Right lobe of liver (tissue), 6 donors: ENCODE results near the gene FTHL17. TPM values are rescaled to one million over a fixed set of nuclear protein-coding genes. Genes with fewer than 3 reads are reported as not detected.

Experiments
- ATAC-seq, 4 donors: fragments of 200-7000 bp; cut with Tn5 transposase; one replicate each; pipeline ENCODE4 v1.9.1; 2020; ENCODE audit warnings: mild to moderate bottlenecking in 4 of 4, moderate library complexity in 4 of 4
- DNase-seq, 3 donors: peaks; one replicate each; pipeline ENCODE4 v3.0.0-alpha.2; 2020
- H3K27ac ChIP-seq, 3 donors: fragments of 200-600 bp; one replicate each; pipeline ENCODE4 v1.8.0; 2022
- H3K27me3 ChIP-seq, 2 donors: fragments of 200-600 bp; one replicate each; pipeline ENCODE4 v1.8.0; 2022
- H3K36me3 ChIP-seq, 4 donors: fragments of 200-600 bp; sonication (generic) in 1 of 4; one replicate each; pipeline versions ENCODE4 v1.5.1 to v1.8.0; 2017 to 2022; ENCODE audit warnings: control low read depth in 1 of 4
- H3K4me1 ChIP-seq, 4 donors: fragments of 200-600 bp; sonication (generic) in 1 of 4; one replicate each; pipeline versions ENCODE4 v1.5.1 to v1.8.0; 2017 to 2022; ENCODE audit warnings: control low read depth in 1 of 4
- H3K4me3 ChIP-seq, 3 donors: fragments of 200-600 bp; one replicate each; pipeline ENCODE4 v1.8.0; 2022
- H3K9me3 ChIP-seq, 4 donors: fragments of 200-600 bp; sonication (generic) in 1 of 4; one replicate each; pipeline versions ENCODE4 v1.5.1 to v1.8.0; 2017 to 2022; ENCODE audit warnings: control low read depth in 1 of 4
- POLR2A ChIP-seq: fragments of 450-650 bp; IDR thresholded peaks from one replicate; pipeline ENCODE4 v1.6.1; 2017; ENCODE audit warnings: antibody characterized with exemption, mild to moderate bottlenecking
- WGBS: methylation state at CpG from one replicate; pipeline ENCODE4 v1.1.6; 2018; ENCODE audit warnings: low coverage, low lambda C conversion rate; ENCODE audit not compliant: insufficient coverage; ENCODE audit errors: missing lambda C conversion rate; 5-methylcytosine and 5-hydroxymethylcytosine counted together
- intact Hi-C, 2 donors: fragments of 100-400 bp; cut with DNase I; formaldehyde crosslinking; loops; one replicate each; pipeline versions ENCODE4 v1.11.2 to v1.14.1; 2022
- total RNA-seq, 6 experiments: library from RNA; depleted of rRNA in 2 of 6; stranded (reverse); fragments of >200 nt in 2 of 6; fragmentation: NEBNext Ultra II Directional in 3 of 6; extraction: Animal tissue kit (Norgen Biotek cat#: 25700) in 3 of 6; gene quantifications; one replicate each; pipeline versions ENCODE4 v1.1.0 to v1.2.4, GENCODE V29; 2016 to 2023
- TF ChIP-seq, protein P1 (sequence below), 4 donors: fragments of 200-600 bp in 3 of 4; fragments of 450-650 bp in 1 of 4; IDR thresholded peaks; one replicate each; pipeline versions ENCODE4 v1.5.1 to v1.8.0; 2016 to 2022; ENCODE audit warnings: antibody characterized with exemption in 4 of 4, mild to moderate bottlenecking in 2 of 4
- donor health status: DM: no; HTN: yes; CAD: no.
- donor health status: DM: no; HTN: no; CAD: no.
- donor health status: DM: no; HTN: no; CAD: no.
- donor health status: DM: no; HTN: yes; CAD: no.
- donor health status: DM: no; HTN: yes; CAD: no.

Gene FTHL17
- total RNA-seq, 6 experiments from 2014 or later = not detected

DNA sequence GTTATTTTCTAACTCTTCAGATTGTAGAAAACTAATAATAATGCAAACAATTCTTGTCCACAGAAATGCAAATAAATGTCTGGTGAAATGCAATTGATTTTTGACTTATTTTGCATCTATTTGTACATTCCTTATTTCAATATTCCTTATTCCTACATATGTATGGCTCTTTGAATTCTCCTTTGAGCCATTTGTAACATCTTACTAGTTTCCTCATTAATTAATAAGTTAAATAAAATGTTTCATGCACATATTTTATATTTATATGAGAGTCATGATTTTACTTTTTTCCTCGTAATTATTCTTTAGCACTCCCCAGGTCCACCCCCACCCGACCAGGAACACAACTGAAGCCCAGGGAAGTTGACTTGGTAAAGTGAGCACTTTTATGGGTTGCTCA, 2.7 kb upstream of the FTHL17 start:
- no peak overlapping the region for H3K4me3 ChIP-seq
- H3K27ac ChIP-seq = no peak overlapping the region
- H3K27me3 ChIP-seq = no peaks in the 10 kb centered on the region
- TF ChIP-seq POLR2A = no peak
- TF ChIP-seq, protein P1, sequence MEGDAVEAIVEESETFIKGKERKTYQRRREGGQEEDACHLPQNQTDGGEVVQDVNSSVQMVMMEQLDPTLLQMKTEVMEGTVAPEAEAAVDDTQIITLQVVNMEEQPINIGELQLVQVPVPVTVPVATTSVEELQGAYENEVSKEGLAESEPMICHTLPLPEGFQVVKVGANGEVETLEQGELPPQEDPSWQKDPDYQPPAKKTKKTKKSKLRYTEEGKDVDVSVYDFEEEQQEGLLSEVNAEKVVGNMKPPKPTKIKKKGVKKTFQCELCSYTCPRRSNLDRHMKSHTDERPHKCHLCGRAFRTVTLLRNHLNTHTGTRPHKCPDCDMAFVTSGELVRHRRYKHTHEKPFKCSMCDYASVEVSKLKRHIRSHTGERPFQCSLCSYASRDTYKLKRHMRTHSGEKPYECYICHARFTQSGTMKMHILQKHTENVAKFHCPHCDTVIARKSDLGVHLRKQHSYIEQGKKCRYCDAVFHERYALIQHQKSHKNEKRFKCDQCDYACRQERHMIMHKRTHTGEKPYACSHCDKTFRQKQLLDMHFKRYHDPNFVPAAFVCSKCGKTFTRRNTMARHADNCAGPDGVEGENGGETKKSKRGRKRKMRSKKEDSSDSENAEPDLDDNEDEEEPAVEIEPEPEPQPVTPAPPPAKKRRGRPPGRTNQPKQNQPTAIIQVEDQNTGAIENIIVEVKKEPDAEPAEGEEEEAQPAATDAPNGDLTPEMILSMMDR (IDR thresholded peaks at IDR 0.05) = no peak
- no peaks in the 10 kb centered on the region for H3K4me1 ChIP-seq
- no peaks in the 10 kb centered on the region for H3K36me3 ChIP-seq
- intact Hi-C loops = no loop called here
- DNase-seq (no peak), ATAC-seq (no peak)
- WGBS = 39% methylated on average over 2 of the region's 2 CpGs
- no peaks in the 10 kb centered on the region for H3K9me3 ChIP-seq

DNA sequence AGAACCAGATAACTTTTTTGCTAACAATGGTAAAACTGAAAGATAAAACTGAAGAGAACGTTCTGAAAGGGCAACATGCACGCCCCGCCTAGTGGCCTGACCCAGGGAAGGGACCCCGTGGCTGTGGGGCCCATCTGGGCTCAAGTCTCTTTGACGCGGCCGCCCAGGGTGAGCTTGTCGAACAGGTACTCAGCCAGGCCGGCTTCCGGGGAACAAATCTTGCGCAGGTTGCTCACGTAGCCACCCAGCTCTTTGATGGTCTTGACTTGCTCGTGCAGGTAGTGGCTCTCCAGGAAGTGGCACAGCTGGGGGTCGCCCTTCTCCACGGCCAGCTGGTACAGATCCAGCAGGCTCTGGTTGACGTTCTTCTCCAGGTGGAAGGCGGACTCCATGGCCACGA, 579 bp downstream of the FTHL17 start:
- Histone ChIP-seq H3K36me3 (no peaks in the 10 kb centered on the region), H3K4me1 (no peaks in the 10 kb centered on the region), H3K27me3 (no peaks in the 10 kb centered on the region), H3K9me3 (no peaks in the 10 kb centered on the region), H3K4me3 (no peak overlapping the region), H3K27ac (no peak overlapping the region)
- intact Hi-C loops = no loop called here
- 72% methylated on average over 4 of the region's 18 CpGs for WGBS
- TF ChIP-seq POLR2A = no peak
- TF ChIP-seq, protein P1 (IDR thresholded peaks at IDR 0.05) = no peak
- ATAC-seq (no peak), DNase-seq (no peak)

DNA sequence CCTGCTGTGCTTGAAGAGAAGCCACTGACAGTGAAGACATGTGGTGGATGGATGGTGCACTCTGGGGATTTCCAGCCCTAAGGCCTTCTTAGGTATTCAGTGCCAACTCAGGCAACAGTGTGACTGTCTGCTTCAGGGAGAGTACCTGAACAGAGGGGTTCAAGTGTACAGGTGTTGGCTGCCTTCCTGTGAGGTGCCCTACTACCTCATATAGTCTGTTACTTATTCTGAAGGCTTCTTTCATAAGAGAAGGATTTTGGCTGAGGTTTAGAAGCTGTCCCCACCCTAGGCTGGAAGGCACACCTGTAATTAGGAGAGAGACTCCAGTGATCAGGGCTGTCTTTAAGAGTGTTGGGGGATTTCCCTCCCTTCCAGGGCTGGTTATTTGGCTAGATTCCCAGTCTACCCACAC, 1.8 kb downstream of the FTHL17 start:
- H3K4me3 ChIP-seq = no peak overlapping the region
- H3K36me3 ChIP-seq = no peaks in the 10 kb centered on the region
- H3K27ac ChIP-seq = no peak overlapping the region
- DNase-seq (no peak), ATAC-seq (no peak)
- no peaks in the 10 kb centered on the region for H3K9me3 ChIP-seq
- TF ChIP-seq, protein P1 (IDR thresholded peaks at IDR 0.05) = no peak
- no peak for TF ChIP-seq POLR2A
- intact Hi-C loops = no loop called here
- no peaks in the 10 kb centered on the region for H3K27me3 ChIP-seq
- H3K4me1 ChIP-seq = no peaks in the 10 kb centered on the region

DNA sequence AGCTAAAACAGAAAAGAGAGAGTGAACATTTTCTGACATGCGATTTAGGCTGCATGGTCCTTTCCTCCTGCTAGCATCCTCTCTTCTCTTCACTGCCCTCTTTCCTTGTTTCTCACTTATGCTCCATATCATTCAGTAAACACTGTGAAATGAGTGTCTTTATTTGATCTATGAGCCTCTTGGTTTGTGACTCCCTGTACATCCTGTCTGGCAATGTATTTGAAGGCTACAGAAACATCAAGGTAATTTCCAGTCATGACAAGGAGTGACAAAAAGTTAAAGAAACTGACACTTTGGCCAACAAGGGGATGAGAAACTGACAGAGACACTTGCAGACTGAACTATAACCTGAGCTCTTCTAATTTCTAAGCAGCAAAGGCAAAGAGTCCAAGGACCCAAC, 8.7 kb downstream of the FTHL17 start:
- Histone ChIP-seq H3K4me3 (no peak overlapping the region), H3K27me3 (no peaks in the 10 kb centered on the region), H3K9me3 (no peaks in the 10 kb centered on the region), H3K36me3 (no peaks in the 10 kb centered on the region), H3K27ac (no peak overlapping the region), H3K4me1 (no peaks in the 10 kb centered on the region)
- WGBS = 67% methylated on average over 1 of the region's 1 CpG
- intact Hi-C loops = no loop called here
- ATAC-seq (no peak), DNase-seq (no peak)
- no peak for TF ChIP-seq POLR2A
- TF ChIP-seq, protein P1 (IDR thresholded peaks at IDR 0.05) = no peak

DNA sequence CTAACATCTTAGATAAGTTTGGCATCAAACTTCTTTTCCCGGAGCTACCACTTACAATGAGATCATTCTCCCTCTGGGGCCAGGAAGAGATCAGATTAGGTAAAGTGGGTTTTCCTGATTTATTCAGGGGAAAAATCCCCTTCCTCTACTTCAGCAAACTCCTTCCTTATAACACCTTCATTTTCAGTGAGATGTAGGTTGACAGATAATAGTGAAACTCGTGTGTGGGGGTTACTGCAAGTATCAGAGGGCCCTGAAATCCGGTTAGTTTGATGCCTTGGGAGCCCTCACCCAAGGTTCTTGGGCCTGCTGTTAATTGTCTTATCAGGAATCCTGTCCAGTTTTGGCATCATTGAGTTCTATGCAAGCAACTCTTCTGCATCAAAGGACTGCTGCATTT, 10.8 kb downstream of the FTHL17 start:
- no peak for DNase-seq
- no peak for ATAC-seq
- intact Hi-C loops = no loop called here
- Histone ChIP-seq H3K4me1 (no peaks in the 10 kb centered on the region), H3K4me3 (no peak overlapping the region), H3K9me3 (no peaks in the 10 kb centered on the region), H3K36me3 (no peaks in the 10 kb centered on the region), H3K27ac (no peak overlapping the region), H3K27me3 (no peaks in the 10 kb centered on the region)
- no peak for TF ChIP-seq POLR2A
- TF ChIP-seq, protein P1 (IDR thresholded peaks at IDR 0.05) = no peak
- 36% methylated on average over 3 of the region's 3 CpGs for WGBS
